Measurements from ENCODE around the gene IFI44L. TPM values are rescaled to one million over a fixed set of nuclear protein-coding genes. Genes with fewer than 3 reads are reported as not detected.

The IFI44L gene
- total and polyA plus RNA-seq, 4 donors = 2.9 to 42.2 (median 13.7) TPM

DNA sequence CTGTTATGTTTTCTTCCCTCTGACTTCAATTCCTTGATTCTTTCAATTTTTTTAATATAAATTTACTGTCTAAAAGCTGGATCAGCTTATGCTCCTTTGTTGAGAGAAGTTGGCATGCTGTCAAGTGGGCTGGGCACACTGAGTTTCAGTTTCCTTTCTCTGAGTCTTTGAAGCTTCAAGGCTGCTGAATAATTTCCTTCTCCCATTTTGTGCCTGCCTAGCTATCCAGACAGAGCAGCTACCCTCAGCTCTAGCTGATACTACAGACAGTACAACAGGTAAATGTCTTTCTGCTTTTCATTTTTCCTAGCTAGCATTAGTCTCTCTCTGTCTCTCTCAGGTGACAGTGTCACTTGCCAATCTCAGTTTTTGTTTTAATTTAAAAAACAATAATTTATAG lies 29.4 kb downstream of the IFI44L start, which contains the start of gene IFI44:
IFI44 (plus strand) TSS at position 204 of the 400 bp plus-strand sequence. CDS start 365 bp downstream, outside the sequence.
- DNase-seq (peak; percentile 87), ATAC-seq (ENCODE audit: low FRiP score) (peak; percentile 89)
- no peaks in the 10 kb centered on the region for H3K27me3 ChIP-seq (ENCODE audit: control insufficient read depth in 1 of 2, insufficient read depth in 2 of 2, low read length in 1 of 2)
- peaks cover 2 to 3% of the 10 kb centered on the region in 2 donors for H3K4me1 ChIP-seq (ENCODE audit: control insufficient read depth in 1 of 2, insufficient read depth in 2 of 2, low read length in 2 of 2)
- intact Hi-C loops (cut with DNase I) = no loop called here
- H3K27ac ChIP-seq (ENCODE audit: low read depth in 1 of 2, low read length in 2 of 2) = no peak within 1 kb of the TSS
- H3K36me3 ChIP-seq (ENCODE audit: control insufficient read depth in 1 of 2, insufficient read depth in 2 of 2, low read length in 1 of 2) = no peaks in the 10 kb centered on the region
- H3K9me3 ChIP-seq (ENCODE audit: control insufficient read depth, low read length) = no peaks in the 10 kb centered on the region
- peak within 1 kb of the TSS in 1 of 2 donors; percentile 35 for H3K4me3 ChIP-seq (ENCODE audit: low read length in 2 of 2)

DNA sequence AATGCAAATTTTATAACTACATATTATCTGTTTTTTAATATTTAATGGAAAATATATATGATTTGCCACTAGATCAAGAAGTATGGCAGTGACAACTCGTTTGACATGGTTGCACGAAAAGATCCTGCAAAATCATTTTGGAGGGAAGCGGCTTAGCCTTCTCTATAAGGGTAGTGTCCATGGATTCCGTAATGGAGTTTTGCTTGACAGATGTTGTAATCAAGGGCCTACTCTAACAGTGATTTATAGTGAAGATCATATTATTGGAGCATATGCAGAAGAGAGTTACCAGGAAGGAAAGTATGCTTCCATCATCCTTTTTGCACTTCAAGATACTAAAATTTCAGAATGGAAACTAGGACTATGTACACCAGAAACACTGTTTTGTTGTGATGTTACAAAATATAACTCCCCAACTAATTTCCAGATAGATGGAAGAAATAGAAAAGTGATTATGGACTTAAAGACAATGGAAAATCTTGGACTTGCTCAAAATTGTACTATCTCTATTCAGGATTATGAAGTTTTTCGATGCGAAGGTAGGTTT lies 29.9 kb downstream of the IFI44L start:
- Histone ChIP-seq H3K4me3 (ENCODE audit: low read length in 2 of 2) (no peak overlapping the region), H3K4me1 (ENCODE audit: control insufficient read depth in 1 of 2, insufficient read depth in 2 of 2, low read length in 2 of 2) (peaks cover 2 to 3% of the 10 kb centered on the region in 2 donors), H3K27ac (ENCODE audit: low read depth in 1 of 2, low read length in 2 of 2) (no peak overlapping the region), H3K36me3 (ENCODE audit: control insufficient read depth in 1 of 2, insufficient read depth in 2 of 2, low read length in 1 of 2) (peaks cover 0 to 2% of the 10 kb centered on the region in 2 donors), H3K27me3 (ENCODE audit: control insufficient read depth in 1 of 2, insufficient read depth in 2 of 2, low read length in 1 of 2) (no peaks in the 10 kb centered on the region), H3K9me3 (ENCODE audit: control insufficient read depth, low read length) (no peaks in the 10 kb centered on the region)
- intact Hi-C loops (cut with DNase I) = no loop called here
- ATAC-seq (ENCODE audit: low FRiP score) (no peak), DNase-seq (no peak)
- 85 to 91% methylated on average over 6 of the region's 6 CpGs for WGBS, 2 donors

DNA sequence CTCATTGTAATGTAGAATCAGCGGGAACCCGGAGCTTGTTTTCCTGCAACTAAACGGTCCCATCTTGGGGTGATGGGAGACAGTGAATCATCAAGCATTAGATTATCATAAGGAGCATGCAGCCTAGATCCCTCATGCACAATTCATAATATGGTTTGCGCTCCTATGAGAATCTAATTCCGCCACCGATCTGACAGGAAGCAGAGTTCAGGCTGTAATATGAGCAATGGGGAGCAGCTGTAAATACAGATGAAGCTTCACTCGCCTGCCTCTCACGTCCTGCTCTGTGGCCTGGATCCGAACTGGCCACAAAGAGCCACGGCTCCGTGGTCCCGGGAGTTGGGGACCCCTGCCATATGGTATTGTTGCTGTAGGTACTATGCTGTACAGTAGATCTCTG lies 31.0 kb downstream of the IFI44L start:
- WGBS, 2 donors = 81 to 84% methylated on average over 12 of the region's 12 CpGs

GRCh38 chr1:78652019-78652560 lies 31.8 kb downstream of the IFI44L start:
- H3K4me3 ChIP-seq (ENCODE audit: low read length in 2 of 2) = no peak overlapping the region
- H3K27ac ChIP-seq (ENCODE audit: low read depth in 1 of 2, low read length in 2 of 2) = no peak overlapping the region
- ATAC-seq (ENCODE audit: low FRiP score) (no peak), DNase-seq (peak in 1 of 2 donors; percentile 37)
- H3K27me3 ChIP-seq (ENCODE audit: control insufficient read depth in 1 of 2, insufficient read depth in 2 of 2, low read length in 1 of 2) = no peaks in the 10 kb centered on the region
- peaks cover 0 to 2% of the 10 kb centered on the region in 2 donors for H3K36me3 ChIP-seq (ENCODE audit: control insufficient read depth in 1 of 2, insufficient read depth in 2 of 2, low read length in 1 of 2)
- no peaks in the 10 kb centered on the region for H3K9me3 ChIP-seq (ENCODE audit: control insufficient read depth, low read length)
- peaks cover 2 to 3% of the 10 kb centered on the region in 2 donors for H3K4me1 ChIP-seq (ENCODE audit: control insufficient read depth in 1 of 2, insufficient read depth in 2 of 2, low read length in 2 of 2)
- intact Hi-C loops (cut with DNase I) = no loop called here
- 90 to 93% methylated on average over 17 of the region's 17 CpGs for WGBS, 2 donors

More for the DNA sequence above, 31.0 kb downstream of the IFI44L start:
- peaks cover 0 to 2% of the 10 kb centered on the region in 2 donors for H3K36me3 ChIP-seq (ENCODE audit: control insufficient read depth in 1 of 2, insufficient read depth in 2 of 2, low read length in 1 of 2)
- no peak overlapping the region for H3K27ac ChIP-seq (ENCODE audit: low read depth in 1 of 2, low read length in 2 of 2)
- peaks cover 2 to 3% of the 10 kb centered on the region in 2 donors for H3K4me1 ChIP-seq (ENCODE audit: control insufficient read depth in 1 of 2, insufficient read depth in 2 of 2, low read length in 2 of 2)
- intact Hi-C loops (cut with DNase I) = no loop called here
- DNase-seq = no peak
- H3K9me3 ChIP-seq (ENCODE audit: control insufficient read depth, low read length) = no peaks in the 10 kb centered on the region
- no peak for ATAC-seq (ENCODE audit: low FRiP score)
- no peak overlapping the region for H3K4me3 ChIP-seq (ENCODE audit: low read length in 2 of 2)
- no peaks in the 10 kb centered on the region for H3K27me3 ChIP-seq (ENCODE audit: control insufficient read depth in 1 of 2, insufficient read depth in 2 of 2, low read length in 1 of 2)

GRCh38 chr1:78658901-78659300 lies 38.7 kb downstream of the IFI44L start:
- ATAC-seq (ENCODE audit: low FRiP score) (no peak), DNase-seq (no peak)
- 94 to 100% methylated on average over 1 of the region's 1 CpG for WGBS, 2 donors
- peaks cover 0 to 2% of the 10 kb centered on the region in 2 donors for H3K36me3 ChIP-seq (ENCODE audit: control insufficient read depth in 1 of 2, insufficient read depth in 2 of 2, low read length in 1 of 2)
- no peaks in the 10 kb centered on the region for H3K4me1 ChIP-seq (ENCODE audit: control insufficient read depth in 1 of 2, insufficient read depth in 2 of 2, low read length in 2 of 2)
- intact Hi-C loops (cut with DNase I) = no loop called here
- no peak overlapping the region for H3K27ac ChIP-seq (ENCODE audit: low read depth in 1 of 2, low read length in 2 of 2)
- no peaks in the 10 kb centered on the region for H3K27me3 ChIP-seq (ENCODE audit: control insufficient read depth in 1 of 2, insufficient read depth in 2 of 2, low read length in 1 of 2)
- no peak overlapping the region for H3K4me3 ChIP-seq (ENCODE audit: low read length in 2 of 2)
- no peaks in the 10 kb centered on the region for H3K9me3 ChIP-seq (ENCODE audit: control insufficient read depth, low read length)

DNA sequence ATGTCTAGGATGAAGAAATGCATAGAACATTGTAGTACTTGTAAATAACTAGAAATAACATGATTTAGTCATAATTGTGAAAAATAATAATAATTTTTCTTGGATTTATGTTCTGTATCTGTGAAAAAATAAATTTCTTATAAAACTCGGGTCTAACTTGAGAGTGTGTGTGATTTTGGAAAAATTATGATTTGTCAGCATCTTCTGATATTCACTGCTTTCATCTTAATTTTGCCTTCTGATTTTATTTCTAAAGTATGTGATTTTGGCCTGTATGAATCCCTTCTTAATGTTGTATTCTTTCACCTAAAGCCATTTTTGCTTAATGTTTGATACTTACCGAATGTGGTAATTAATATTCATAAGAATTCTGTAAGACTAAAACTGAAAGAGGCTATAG lies 43.7 kb downstream of the IFI44L start:
- H3K4me1 ChIP-seq (ENCODE audit: control insufficient read depth in 1 of 2, insufficient read depth in 2 of 2, low read length in 2 of 2) = no peaks in the 10 kb centered on the region
- H3K27me3 ChIP-seq (ENCODE audit: control insufficient read depth in 1 of 2, insufficient read depth in 2 of 2, low read length in 1 of 2) = no peaks in the 10 kb centered on the region
- no peak for ATAC-seq (ENCODE audit: low FRiP score)
- DNase-seq = no peak
- H3K9me3 ChIP-seq (ENCODE audit: control insufficient read depth, low read length) = no peaks in the 10 kb centered on the region
- WGBS, 2 donors = 74 to 82% methylated on average over 2 of the region's 2 CpGs
- H3K27ac ChIP-seq (ENCODE audit: low read depth in 1 of 2, low read length in 2 of 2) = no peak overlapping the region
- intact Hi-C loops (cut with DNase I) = no loop called here
- H3K4me3 ChIP-seq (ENCODE audit: low read length in 2 of 2) = no peak overlapping the region
- no peaks in the 10 kb centered on the region for H3K36me3 ChIP-seq (ENCODE audit: control insufficient read depth in 1 of 2, insufficient read depth in 2 of 2, low read length in 1 of 2)

DNA sequence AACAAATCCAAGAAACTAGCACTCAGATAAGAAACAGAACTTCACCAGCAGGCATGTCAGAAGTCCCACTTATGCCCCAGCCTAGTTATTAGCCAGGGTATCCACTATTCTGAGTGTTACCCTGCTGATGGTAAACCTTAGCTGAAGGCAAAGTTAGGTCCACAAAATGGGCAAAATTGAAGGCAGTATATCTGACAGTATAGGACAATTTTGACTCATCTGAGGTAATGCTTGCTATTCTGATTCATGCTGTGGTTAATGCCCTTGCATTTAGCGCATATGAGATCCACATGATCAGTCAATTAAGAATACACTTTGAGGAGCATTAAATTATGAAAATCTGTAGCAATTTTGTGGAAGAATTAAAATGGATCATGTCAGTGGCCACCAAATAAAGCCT lies 44.5 kb downstream of the IFI44L start:
- intact Hi-C loops (cut with DNase I) = no loop called here
- WGBS, 2 donors = 94 to 98% methylated on average over 1 of the region's 1 CpG
- no peak for ATAC-seq (ENCODE audit: low FRiP score)
- no peaks in the 10 kb centered on the region for H3K27me3 ChIP-seq (ENCODE audit: control insufficient read depth in 1 of 2, insufficient read depth in 2 of 2, low read length in 1 of 2)
- H3K27ac ChIP-seq (ENCODE audit: low read depth in 1 of 2, low read length in 2 of 2) = no peak overlapping the region
- H3K36me3 ChIP-seq (ENCODE audit: control insufficient read depth in 1 of 2, insufficient read depth in 2 of 2, low read length in 1 of 2) = no peaks in the 10 kb centered on the region
- H3K4me3 ChIP-seq (ENCODE audit: low read length in 2 of 2) = no peak overlapping the region
- DNase-seq = no peak
- no peaks in the 10 kb centered on the region for H3K9me3 ChIP-seq (ENCODE audit: control insufficient read depth, low read length)
- no peaks in the 10 kb centered on the region for H3K4me1 ChIP-seq (ENCODE audit: control insufficient read depth in 1 of 2, insufficient read depth in 2 of 2, low read length in 2 of 2)

DNA sequence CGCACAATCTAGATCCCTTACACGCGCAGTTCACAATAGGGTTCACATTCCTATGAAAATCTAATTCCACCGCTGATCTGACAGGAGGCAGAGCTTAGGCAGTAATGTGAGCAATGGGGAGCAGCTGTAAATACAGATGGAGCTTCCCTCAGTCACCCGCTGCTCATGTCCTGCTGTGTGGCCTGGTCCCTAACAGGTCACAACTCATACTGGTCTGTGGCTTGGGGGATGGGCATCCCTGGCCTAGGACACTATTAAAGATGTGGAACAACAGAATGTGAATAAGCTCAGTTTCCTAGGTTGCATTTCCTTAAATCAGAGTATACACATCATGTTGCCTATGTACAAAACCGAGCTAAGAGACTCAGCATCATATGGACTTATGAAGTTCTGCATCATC lies 45.6 kb downstream of the IFI44L start:
- no peaks in the 10 kb centered on the region for H3K27me3 ChIP-seq (ENCODE audit: control insufficient read depth in 1 of 2, insufficient read depth in 2 of 2, low read length in 1 of 2)
- no peaks in the 10 kb centered on the region for H3K4me1 ChIP-seq (ENCODE audit: control insufficient read depth in 1 of 2, insufficient read depth in 2 of 2, low read length in 2 of 2)
- H3K27ac ChIP-seq (ENCODE audit: low read depth in 1 of 2, low read length in 2 of 2) = no peak overlapping the region
- no peak overlapping the region for H3K4me3 ChIP-seq (ENCODE audit: low read length in 2 of 2)
- H3K36me3 ChIP-seq (ENCODE audit: control insufficient read depth in 1 of 2, insufficient read depth in 2 of 2, low read length in 1 of 2) = no peaks in the 10 kb centered on the region
- no peak for ATAC-seq (ENCODE audit: low FRiP score)
- WGBS, 2 donors = 80 to 88% methylated on average over 6 of the region's 6 CpGs
- intact Hi-C loops (cut with DNase I) = no loop called here
- H3K9me3 ChIP-seq (ENCODE audit: control insufficient read depth, low read length) = no peaks in the 10 kb centered on the region
- no peak for DNase-seq

DNA sequence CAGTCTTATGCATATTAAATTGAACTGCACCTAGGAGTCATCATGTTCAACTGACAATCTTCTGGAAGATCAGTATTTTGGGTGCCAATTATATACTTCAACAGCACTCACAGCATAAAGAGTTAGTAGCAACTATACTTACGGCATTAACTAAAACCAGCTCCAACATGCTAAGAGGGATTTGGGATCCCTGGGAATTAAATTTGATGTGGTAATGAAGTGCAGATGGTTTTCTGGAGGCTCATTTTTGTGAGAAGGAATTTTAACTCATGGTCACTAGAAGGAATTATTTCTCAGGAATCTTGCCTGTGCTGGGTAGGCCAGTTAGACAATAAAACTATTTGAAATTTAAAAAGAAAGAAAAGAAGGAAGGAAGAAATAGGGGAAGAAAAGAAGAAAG lies 47.7 kb downstream of the IFI44L start:
- intact Hi-C loops (cut with DNase I) = no loop called here
- H3K9me3 ChIP-seq (ENCODE audit: control insufficient read depth, low read length) = no peaks in the 10 kb centered on the region
- no peak overlapping the region for H3K27ac ChIP-seq (ENCODE audit: low read depth in 1 of 2, low read length in 2 of 2)
- DNase-seq = no peak
- no peaks in the 10 kb centered on the region for H3K4me1 ChIP-seq (ENCODE audit: control insufficient read depth in 1 of 2, insufficient read depth in 2 of 2, low read length in 2 of 2)
- H3K27me3 ChIP-seq (ENCODE audit: control insufficient read depth in 1 of 2, insufficient read depth in 2 of 2, low read length in 1 of 2) = no peaks in the 10 kb centered on the region
- H3K36me3 ChIP-seq (ENCODE audit: control insufficient read depth in 1 of 2, insufficient read depth in 2 of 2, low read length in 1 of 2) = no peaks in the 10 kb centered on the region
- no peak overlapping the region for H3K4me3 ChIP-seq (ENCODE audit: low read length in 2 of 2)
- 81 to 92% methylated on average over 1 of the region's 1 CpG for WGBS, 2 donors
- no peak for ATAC-seq (ENCODE audit: low FRiP score)

All from aorta (tissue), 5 donors.